IMR-90 (cell line): ENCODE data around the gene FNIP1. TPM values are rescaled to one million over a fixed set of nuclear protein-coding genes. Genes with fewer than 3 reads are reported as not detected.

ENCODE experiments used
- ATAC-seq: fragments of 200-7000 bp; cut with Tn5 transposase; 2 replicates; pipeline ENCODE4 v1.9.1; 2020; ENCODE audit warnings: low read depth, mild to moderate bottlenecking, moderate library complexity
- BruUV-seq: library from RNA; stranded (reverse); fragments of 400-500 nt; replicated peaks from 2 replicates; lab custom pipeline; 2021; lab: Mats Ljungman, UMichigan
- CTCF ChIA-PET: fragments of 300-600 bp; formaldehyde crosslinking; extraction: SDS; loops from one replicate; lab custom pipeline; 2021; ENCODE audit warnings: antibody characterized with exemption; lab: Yijun Ruan, JAX
- POLR2A ChIA-PET: fragments of 300-600 bp; sonication (Branson Sonifier 250); formaldehyde crosslinking; loops from one replicate; lab custom pipeline; 2022; ENCODE audit warnings: antibody characterized with exemption; ENCODE audit not compliant: unreplicated experiment; lab: Charles Lee
- DNase-seq: peaks from one replicate; pipeline ENCODE4 v3.0.0; 2013
- H2AFZ ChIP-seq: replicated peaks from 2 replicates; pipeline ENCODE3; 2013; ENCODE audit warnings: low read length, mild to moderate bottlenecking; ENCODE audit not compliant: poor library complexity
- H2AK5ac ChIP-seq: 2 replicates; pipeline ENCODE4 v1.6.1; 2013; ENCODE audit warnings: low read depth, low read length, inconsistent platforms
- H2AK9ac ChIP-seq: replicated peaks from 2 replicates; pipeline ENCODE3; 2013; ENCODE audit warnings: mild to moderate bottlenecking, low read depth, low read length, moderate library complexity; ENCODE audit not compliant: poor library complexity
- H2BK120ac ChIP-seq: 2 replicates; pipeline ENCODE4 v1.6.1; 2013; ENCODE audit warnings: low read depth, low read length, inconsistent platforms
- H2BK15ac ChIP-seq: 3 replicates; pipeline ENCODE4 v1.6.1; 2013; ENCODE audit warnings: low read depth, low read length, inconsistent platforms
- H2BK20ac ChIP-seq: 2 replicates; pipeline ENCODE4 v1.6.1; 2013; ENCODE audit warnings: low read depth, mild to moderate bottlenecking, inconsistent platforms, low read length, moderate library complexity
- H2BK5ac ChIP-seq: 2 replicates; pipeline ENCODE4 v1.6.1; 2013; ENCODE audit warnings: mild to moderate bottlenecking, low read depth, low read length, inconsistent platforms; ENCODE audit not compliant: poor library complexity, severe bottlenecking
- H3K14ac ChIP-seq: replicated peaks from 2 replicates; pipeline ENCODE4 v1.6.1; 2013; ENCODE audit warnings: low read depth, low read length, inconsistent platforms
- H3K18ac ChIP-seq: 2 replicates; pipeline ENCODE4 v1.6.1; 2013; ENCODE audit warnings: low read depth, low read length, control low read depth
- H3K23ac ChIP-seq: 2 replicates; pipeline ENCODE4 v1.6.1; 2013; ENCODE audit warnings: low read depth, low read length, inconsistent platforms
- H3K27ac ChIP-seq: 2 replicates; pipeline ENCODE4 v1.5.1; 2013; ENCODE audit warnings: mild to moderate bottlenecking, control low read depth, low read length; ENCODE audit not compliant: insufficient read depth
- H3K27me3 ChIP-seq: 2 replicates; pipeline ENCODE4 v1.6.1; 2013; ENCODE audit warnings: low read length; ENCODE audit not compliant: control insufficient read depth, insufficient read depth
- H3K36me3 ChIP-seq: 2 replicates; pipeline ENCODE4 v1.6.1; 2013; ENCODE audit warnings: low read length, mixed read lengths; ENCODE audit not compliant: control insufficient read depth, insufficient read depth
- H3K4ac ChIP-seq: 2 replicates; pipeline ENCODE4 v1.6.1; 2013; ENCODE audit warnings: low read depth, low read length, inconsistent platforms
- H3K4me1 ChIP-seq: 2 replicates; pipeline ENCODE4 v1.6.1; 2013; ENCODE audit warnings: low read length, mixed read lengths; ENCODE audit not compliant: control insufficient read depth, insufficient read depth
- H3K4me2 ChIP-seq: 2 replicates; pipeline ENCODE4 v1.6.1; 2013; ENCODE audit warnings: low read depth, mild to moderate bottlenecking, control low read depth, low read length, moderate library complexity
- H3K4me3 ChIP-seq: 2 replicates; pipeline ENCODE4 v1.5.1; 2013; ENCODE audit warnings: low read depth, mild to moderate bottlenecking, control low read depth, low read length, moderate library complexity; ENCODE audit not compliant: insufficient read depth
- H3K56ac ChIP-seq: 2 replicates; pipeline ENCODE4 v1.6.1; 2013; ENCODE audit warnings: low read length, inconsistent platforms; ENCODE audit not compliant: insufficient read depth; ENCODE audit errors: extremely low read depth
- H3K79me1 ChIP-seq, 2 experiments: 2 replicates each; pipeline ENCODE4 v1.6.1; 2013; ENCODE audit warnings: low read length in 2 of 2, inconsistent platforms in 1 of 2, low read depth in 1 of 2
- H3K9ac ChIP-seq: 2 replicates; pipeline ENCODE4 v1.6.1; 2013; ENCODE audit warnings: low read depth, low read length, control low read depth
- H3K9me1 ChIP-seq: 2 replicates; pipeline ENCODE4 v1.6.1; 2013; ENCODE audit warnings: low read length, inconsistent platforms; ENCODE audit not compliant: insufficient read depth
- H3K9me3 ChIP-seq: 2 replicates; pipeline ENCODE4 v1.6.1; 2013; ENCODE audit warnings: low read length; ENCODE audit not compliant: control insufficient read depth, insufficient read depth
- H4K20me1 ChIP-seq: 2 replicates; pipeline ENCODE4 v1.6.1; 2013; ENCODE audit warnings: low read length, inconsistent platforms; ENCODE audit not compliant: insufficient read depth
- H4K5ac ChIP-seq: 2 replicates; pipeline ENCODE4 v1.6.1; 2013; ENCODE audit warnings: mild to moderate bottlenecking, low read depth, low read length, control low read depth
- H4K8ac ChIP-seq, 2 experiments: 2 replicates each; pipeline ENCODE4 v1.6.1; 2013; ENCODE audit warnings: low read depth in 2 of 2, low read length in 2 of 2, control low read depth in 1 of 2, inconsistent platforms in 1 of 2
- H4K91ac ChIP-seq: 2 replicates; pipeline ENCODE4 v1.6.1; 2013; ENCODE audit warnings: low read depth, low read length, inconsistent platforms; ENCODE audit not compliant: insufficient read depth
- BHLHE40 ChIP-seq: fragments of 150-350 bp; IDR thresholded peaks from 2 replicates; pipeline ENCODE4 v1.6.1; 2016; ENCODE audit warnings: mild to moderate bottlenecking, low read depth, low read length
- FOS ChIP-seq: fragments of 150-350 bp; IDR thresholded peaks from 2 replicates; pipeline ENCODE4 v1.6.1; 2016; ENCODE audit warnings: low read depth, low read length
- RAD21 ChIP-seq: IDR thresholded peaks from 2 replicates; pipeline ENCODE4 v1.6.1; 2012; ENCODE audit warnings: low read length, improper control_type of control experiment
- RCOR1 ChIP-seq: IDR thresholded peaks from 2 replicates; pipeline ENCODE4 v1.6.1; 2012; ENCODE audit warnings: mild to moderate bottlenecking, low read length, improper control_type of control experiment; ENCODE audit not compliant: insufficient replicate concordance
- RFX5 ChIP-seq: IDR thresholded peaks from 2 replicates; pipeline ENCODE4 v1.8.0; 2012; ENCODE audit warnings: low read depth, mild to moderate bottlenecking, low read length, moderate library complexity
- WGBS, 2 experiments: methylation state at CpG; one replicate each; pipeline versions ENCODE4 v1.1.5 to v1.1.7; 2013; ENCODE audit warnings: missing lambda C conversion rate in 2 of 2; ENCODE audit not compliant: insufficient read length in 1 of 2; ENCODE audit errors: extremely low coverage in 2 of 2; 5-methylcytosine and 5-hydroxymethylcytosine counted together
- dilution Hi-C: fragments of 300-500 bp; cut with HindIII; formaldehyde crosslinking; loops from one replicate; pipeline ENCODE4 v1.14.3; 2018; ENCODE audit warnings: low sequenced_read_pairs; ENCODE audit not compliant: unreplicated experiment
- in situ Hi-C: fragments of 300-500 bp; cut with MboI; formaldehyde crosslinking; loops from 3 replicates; pipeline ENCODE4 v1.14.3; 2019; ENCODE audit warnings: low sequenced_read_pairs, inconsistent platforms, mixed read lengths
- intact Hi-C: fragments of 100-400 bp; cut with micrococcal nuclease; formaldehyde crosslinking; loops from 2 replicates; pipeline ENCODE4 v1.10.0; 2022
- polyA plus RNA-seq, 3 experiments: library from polyadenylated mRNA; depleted of rRNA; stranded (reverse); fragments of >200 nt; gene quantifications; 2 replicates each; pipeline ENCODE4 v1.2.3, GENCODE V29; 2012; ENCODE audit warnings: low replicate concordance in 1 of 3
- total RNA-seq: library from RNA; depleted of rRNA; stranded (reverse); fragments of >200 nt; gene quantifications from 2 replicates; pipeline ENCODE4 v1.2.3, GENCODE V29; 2012
- TF ChIP-seq, protein P1 (sequence below): conservative IDR thresholded peaks from 2 replicates; pipeline ENCODE4 v1.5.1; 2012; ENCODE audit warnings: mild to moderate bottlenecking, low read depth, low read length, improper control_type of control experiment
- TF ChIP-seq, protein P2 (sequence below): fragments of 150-350 bp; IDR thresholded peaks from 2 replicates; pipeline ENCODE4 v1.6.1; 2017; ENCODE audit warnings: mild to moderate bottlenecking, antibody characterized with exemption, low read length, low read depth

Gene FNIP1
- total and polyA plus RNA-seq, 2 of the 4 experiments (the other 2 are of a cell fraction), result 5.6 to 34.1 TPM

GRCh38 chr5:131754363-131754762 lies 42.5 kb downstream of the FNIP1 start:
- no peak overlapping the region for H2AK5ac ChIP-seq
- H3K36me3 ChIP-seq, result no peaks in the 10 kb centered on the region
- H2BK120ac ChIP-seq, result no peak overlapping the region
- TF ChIP-seq RAD21 (no peak), FOS (no peak), BHLHE40 (no peak), RCOR1 (no peak), RFX5 (no peak)
- TF ChIP-seq, protein P1, sequence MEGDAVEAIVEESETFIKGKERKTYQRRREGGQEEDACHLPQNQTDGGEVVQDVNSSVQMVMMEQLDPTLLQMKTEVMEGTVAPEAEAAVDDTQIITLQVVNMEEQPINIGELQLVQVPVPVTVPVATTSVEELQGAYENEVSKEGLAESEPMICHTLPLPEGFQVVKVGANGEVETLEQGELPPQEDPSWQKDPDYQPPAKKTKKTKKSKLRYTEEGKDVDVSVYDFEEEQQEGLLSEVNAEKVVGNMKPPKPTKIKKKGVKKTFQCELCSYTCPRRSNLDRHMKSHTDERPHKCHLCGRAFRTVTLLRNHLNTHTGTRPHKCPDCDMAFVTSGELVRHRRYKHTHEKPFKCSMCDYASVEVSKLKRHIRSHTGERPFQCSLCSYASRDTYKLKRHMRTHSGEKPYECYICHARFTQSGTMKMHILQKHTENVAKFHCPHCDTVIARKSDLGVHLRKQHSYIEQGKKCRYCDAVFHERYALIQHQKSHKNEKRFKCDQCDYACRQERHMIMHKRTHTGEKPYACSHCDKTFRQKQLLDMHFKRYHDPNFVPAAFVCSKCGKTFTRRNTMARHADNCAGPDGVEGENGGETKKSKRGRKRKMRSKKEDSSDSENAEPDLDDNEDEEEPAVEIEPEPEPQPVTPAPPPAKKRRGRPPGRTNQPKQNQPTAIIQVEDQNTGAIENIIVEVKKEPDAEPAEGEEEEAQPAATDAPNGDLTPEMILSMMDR, result no peak
- TF ChIP-seq, protein P2, sequence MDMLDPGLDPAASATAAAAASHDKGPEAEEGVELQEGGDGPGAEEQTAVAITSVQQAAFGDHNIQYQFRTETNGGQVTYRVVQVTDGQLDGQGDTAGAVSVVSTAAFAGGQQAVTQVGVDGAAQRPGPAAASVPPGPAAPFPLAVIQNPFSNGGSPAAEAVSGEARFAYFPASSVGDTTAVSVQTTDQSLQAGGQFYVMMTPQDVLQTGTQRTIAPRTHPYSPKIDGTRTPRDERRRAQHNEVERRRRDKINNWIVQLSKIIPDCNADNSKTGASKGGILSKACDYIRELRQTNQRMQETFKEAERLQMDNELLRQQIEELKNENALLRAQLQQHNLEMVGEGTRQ, result no peak
- peaks cover 86% of the 10 kb centered on the region for H4K20me1 ChIP-seq
- H2AFZ ChIP-seq, result no peak overlapping the region
- dilution Hi-C loops (no loop called here), in situ Hi-C loops (no loop called here), intact Hi-C loops (loop anchor here (5.0 kb wide), 1 partner anchor 43 kb away; the partner anchor contains the start of gene FNIP1)
- BruUV-seq, result no TSS peak
- ATAC-seq (peak; percentile 38), DNase-seq (no peak)
- H2BK5ac ChIP-seq, result no peak overlapping the region
- H3K4me2 ChIP-seq, result no peak overlapping the region
- H4K8ac ChIP-seq, result no peak overlapping the region
- no peak overlapping the region for H2BK15ac ChIP-seq
- no peak overlapping the region for H3K18ac ChIP-seq
- H4K5ac ChIP-seq, result no peak overlapping the region
- POLR2A ChIA-PET, result no interaction called here
- no peaks in the 10 kb centered on the region for H3K27me3 ChIP-seq
- H3K79me1 ChIP-seq, result peaks cover 47 to 84% of the 10 kb centered on the region in 2 experiments
- peaks cover 14% of the 10 kb centered on the region for H3K9me1 ChIP-seq
- H3K56ac ChIP-seq, result no peak overlapping the region
- H3K4me1 ChIP-seq, result peaks cover 8% of the 10 kb centered on the region; the same call in 1 of the 2 replicates
- H3K9me3 ChIP-seq, result no peaks in the 10 kb centered on the region
- H4K91ac ChIP-seq, result no peak overlapping the region
- H3K4ac ChIP-seq, result no peak overlapping the region
- no peak overlapping the region for H3K9ac ChIP-seq
- H3K14ac ChIP-seq, result no peak overlapping the region
- no CpG with 5 or more reads among the region's 1 CpG for WGBS, 2 experiments
- CTCF ChIA-PET, result interaction anchor here (1.5 kb wide), 1 partner anchor 20 kb away, joined by 4 read pairs; no protein-coding TSS in a partner anchor
- H2BK20ac ChIP-seq, result no peak overlapping the region
- no peak overlapping the region for H3K4me3 ChIP-seq
- no peak overlapping the region for H3K27ac ChIP-seq
- no peak overlapping the region for H3K23ac ChIP-seq
- H2AK9ac ChIP-seq, result no peak overlapping the region
